Retina (tissue), 1 donor: ENCODE data around the gene SLC25A23.

Source experiments
- DNase-seq: peaks from one replicate; pipeline ENCODE4 v3.0.0-alpha.2; 2016

SLC25A23 gene

DNA sequence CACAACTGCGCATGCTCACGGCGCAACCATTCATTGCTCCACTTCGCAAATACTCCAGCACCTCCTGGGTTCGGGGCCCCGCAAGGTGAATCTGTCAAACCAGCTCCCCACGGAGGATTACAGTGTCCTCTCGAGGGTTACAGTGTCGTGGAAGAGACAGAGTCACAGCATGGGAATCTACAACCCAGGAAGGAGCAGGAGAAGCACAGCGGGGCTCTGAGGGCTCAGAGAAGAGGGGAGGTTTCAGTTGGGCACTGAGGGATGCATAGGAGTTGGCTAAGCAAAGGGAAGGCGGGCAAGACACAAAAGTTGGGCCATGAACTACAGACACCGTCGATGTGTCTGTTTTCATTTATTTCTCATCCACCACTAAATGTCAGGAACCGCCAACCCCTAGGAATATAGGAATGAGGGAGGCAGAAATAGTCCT is 65.6 kb downstream of the SLC25A23 start:
- DNase-seq, result no peak

DNA sequence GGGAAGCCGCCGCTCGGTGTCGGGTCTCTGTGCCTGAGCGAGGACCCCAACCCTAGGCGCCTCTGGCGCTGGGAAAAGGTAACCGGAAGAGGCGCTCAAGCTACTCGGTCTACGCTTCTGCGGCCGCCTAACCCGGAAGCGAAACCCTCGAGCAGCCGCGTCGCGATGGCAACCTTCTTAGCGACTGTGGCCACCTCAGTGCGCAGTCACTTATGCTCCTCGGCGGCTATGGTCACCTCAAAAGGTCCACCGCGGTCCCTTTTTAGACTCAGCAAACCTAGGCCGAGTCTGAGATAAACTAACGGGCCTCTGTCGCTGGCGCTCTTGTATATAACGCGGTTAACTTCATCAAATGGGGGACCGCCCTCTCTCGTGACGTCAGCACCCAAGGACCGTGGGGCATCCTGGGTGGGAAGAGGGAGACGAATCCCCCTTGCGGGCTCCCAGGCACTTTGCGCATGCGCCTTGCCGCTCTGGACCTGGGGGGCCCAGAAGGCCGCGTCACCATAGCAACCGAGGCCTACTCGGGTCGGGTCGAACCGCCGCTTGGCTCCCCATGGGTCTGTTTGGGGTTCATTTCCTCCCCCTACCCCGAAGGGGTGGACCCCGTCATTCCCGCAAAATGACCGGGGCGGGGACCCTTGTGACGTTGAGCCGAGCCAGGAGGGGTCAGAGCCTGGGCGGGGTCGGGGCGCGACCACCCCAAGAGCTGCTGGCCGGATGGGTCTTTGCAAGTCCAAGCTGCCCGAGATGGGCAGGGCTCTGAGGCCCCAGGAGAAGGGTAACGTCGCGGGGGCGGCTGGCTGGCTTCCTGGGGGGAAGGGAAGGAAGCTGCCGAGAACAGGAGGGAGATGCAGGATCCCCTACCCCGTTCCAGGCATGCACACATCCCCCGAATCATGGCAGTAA is 66.3 kb downstream of the SLC25A23 start, which contains the start of gene GTF2F1:
Gene GTF2F1, minus strand, starts transcription at position 91 of the 909 bp plus-strand sequence. CDS start 169 bp downstream, outside the sequence.
- peak; percentile 100 for DNase-seq

DNA sequence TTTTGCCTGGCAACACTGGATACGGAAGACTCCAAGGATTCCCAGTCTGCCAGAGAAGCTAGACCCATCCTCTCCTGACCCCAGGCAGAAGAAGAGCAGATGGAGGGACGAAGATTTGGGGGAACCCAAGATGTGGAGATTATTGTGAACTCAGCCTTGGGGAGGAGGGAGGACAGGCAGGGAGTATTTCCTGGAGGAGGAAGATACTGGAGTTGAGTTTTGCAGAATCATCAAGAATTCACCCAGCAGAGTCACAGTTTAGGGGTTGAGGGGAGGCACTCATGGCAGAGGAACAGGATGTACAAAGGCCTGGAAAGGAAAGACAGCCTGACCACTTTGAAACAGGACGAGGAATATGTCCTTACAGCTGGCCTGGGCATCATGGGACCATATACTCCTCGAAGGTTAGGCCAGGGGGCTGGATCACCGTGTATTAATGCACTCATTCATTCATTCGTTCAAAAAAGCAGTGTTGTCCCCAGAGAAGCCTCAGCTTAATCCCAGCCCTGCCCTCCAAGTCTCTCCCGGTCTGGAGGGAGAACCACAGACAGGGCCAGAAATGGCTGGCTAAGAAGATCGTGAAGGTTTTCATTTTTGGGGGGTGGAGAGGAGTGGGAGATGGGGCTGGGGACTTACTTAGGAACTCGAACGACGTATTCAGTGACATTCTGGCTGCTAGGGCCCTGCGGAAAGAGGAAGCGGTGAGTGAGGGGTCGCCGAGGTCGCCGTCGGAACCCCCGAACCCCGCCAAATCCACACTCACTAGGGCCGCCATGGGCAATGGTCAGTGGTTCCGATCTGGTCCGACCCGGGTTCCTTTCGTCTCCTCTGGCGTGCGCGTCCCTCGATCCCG is 67.1 kb downstream of the SLC25A23 start:
- no peak for DNase-seq
